HTR-8/SVneo (cell line): ENCODE measurements around the gene DSCAML1.

ENCODE experiments used
- DNase-seq: peaks from one replicate; pipeline ENCODE4 v3.0.0; 2011; ENCODE audit warnings: low spot score, mixed read lengths; ENCODE audit not compliant: insufficient read length
- FAIRE-seq: peaks from 2 replicates; lab custom pipeline; 2011; peaks lifted over from hg19 to GRCh38; lab: Jason Lieb, UNC

Gene DSCAML1

GRCh38 chr11:117733316-117733715 lies 63.7 kb downstream of the DSCAML1 start:
- no peak for DNase-seq
- no peak for FAIRE-seq

DNA sequence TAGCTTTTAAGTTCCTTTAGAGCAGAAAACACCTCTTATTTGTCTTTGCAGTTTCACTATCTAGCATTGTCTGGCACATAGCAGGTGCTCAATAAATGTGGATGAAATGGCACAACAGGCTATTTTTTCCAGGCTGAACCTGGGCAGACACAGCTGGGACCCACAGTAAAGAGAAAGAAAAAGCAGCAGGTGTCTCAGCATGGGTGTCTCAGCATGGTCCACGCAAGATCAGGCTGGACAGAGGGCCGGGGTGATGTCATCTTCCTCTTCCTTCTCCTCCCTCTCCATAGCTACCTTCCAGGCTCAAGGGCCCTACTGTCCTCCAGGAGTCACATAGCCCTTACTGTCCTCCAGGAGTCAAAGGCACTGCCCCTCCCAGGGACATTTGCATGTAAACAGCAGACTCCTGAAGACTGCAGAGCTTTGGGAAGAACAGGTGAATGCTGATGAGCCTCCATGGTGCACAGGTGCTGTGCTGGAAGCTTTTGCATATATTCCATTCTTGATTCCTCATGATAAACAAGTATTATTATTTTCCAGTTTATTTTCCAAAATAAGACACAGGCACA lies 65.2 kb downstream of the DSCAML1 start:
- DNase-seq (no peak), FAIRE-seq (no peak)

- FAIRE-seq = no peak
Observed at GRCh38 chr11:117730208-117730800, 66.7 kb downstream of the DSCAML1 start.

GRCh38 chr11:117725048-117725734 lies 71.8 kb downstream of the DSCAML1 start:
- FAIRE-seq (no peak), DNase-seq (no peak)

More at GRCh38 chr11:117730208-117730800, 66.7 kb downstream of the DSCAML1 start:
- no peak for DNase-seq

DNA sequence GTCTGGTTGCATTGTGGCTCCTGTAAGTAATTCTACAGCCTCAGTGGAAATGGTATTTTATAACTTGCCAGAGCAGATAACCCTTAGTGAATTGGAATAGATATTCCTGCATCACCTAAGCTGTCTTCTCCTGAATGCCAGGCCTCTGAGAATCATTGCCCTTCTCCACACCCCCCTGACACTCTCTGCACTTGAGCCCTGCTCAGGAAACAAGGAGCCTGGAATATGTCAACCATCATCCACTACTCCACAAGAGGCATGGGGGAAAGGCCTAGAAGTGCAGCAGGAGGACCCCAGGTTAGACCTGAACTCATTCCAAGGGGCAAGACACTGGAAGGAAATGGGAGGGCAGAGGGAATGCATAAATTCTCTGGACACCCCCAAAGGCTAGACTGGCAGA lies 72.4 kb downstream of the DSCAML1 start:
- DNase-seq (no peak), FAIRE-seq (no peak)

DNA sequence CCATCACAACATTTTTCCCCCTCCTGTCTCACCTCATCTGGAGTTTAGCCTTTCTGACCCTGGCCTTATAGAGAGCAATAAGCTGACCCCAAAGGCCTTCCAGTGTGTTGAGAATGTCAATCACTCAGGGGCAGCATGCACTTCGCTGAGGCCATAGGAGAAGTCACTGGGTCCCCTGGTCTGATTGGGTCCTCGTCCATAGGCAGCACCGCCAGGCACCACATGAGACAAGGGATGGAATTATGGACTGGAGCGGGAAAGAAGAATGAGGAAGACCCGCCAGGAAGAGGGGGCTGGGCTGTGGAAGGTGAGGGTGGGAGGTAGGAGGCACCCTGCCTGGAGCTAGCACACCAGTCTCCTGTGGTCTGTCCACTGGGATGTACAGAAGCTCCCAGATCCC lies 72.9 kb downstream of the DSCAML1 start:
- DNase-seq (no peak), FAIRE-seq (no peak)

DNA sequence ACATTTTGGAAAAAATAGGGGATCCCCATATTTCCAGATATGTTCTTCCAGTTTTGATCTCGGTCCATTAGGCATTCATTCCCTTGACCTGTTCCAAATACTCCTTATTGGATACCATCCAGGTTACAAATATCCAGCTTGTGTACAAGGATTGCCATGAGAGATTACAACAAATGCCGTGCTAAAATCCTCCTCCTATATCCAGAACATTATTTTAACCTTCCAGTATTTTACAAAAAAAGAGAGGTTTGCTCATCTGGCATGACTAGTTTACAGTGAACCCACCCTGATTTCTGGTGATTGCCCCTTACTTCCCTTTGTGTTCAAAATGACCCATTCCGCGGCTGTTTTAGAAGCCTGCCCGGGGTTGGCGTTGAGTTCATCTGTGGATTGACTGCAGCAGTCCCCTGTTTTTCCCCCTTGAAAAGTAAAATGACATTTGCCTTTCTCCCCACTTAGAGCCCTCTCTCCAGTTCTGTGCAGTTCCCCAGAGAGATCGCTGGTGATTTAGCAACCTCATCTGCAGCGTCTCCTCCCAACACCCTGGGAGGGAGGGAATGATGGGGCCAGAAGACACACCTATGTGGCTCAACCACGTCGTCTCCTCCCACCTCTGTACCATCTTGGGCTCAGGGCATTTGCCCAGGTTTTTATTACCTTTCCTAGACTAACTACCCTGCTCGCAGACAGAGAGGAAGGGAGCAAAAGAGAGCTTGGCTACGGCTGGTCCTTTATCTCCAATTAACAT lies 73.6 kb downstream of the DSCAML1 start:
- FAIRE-seq = no peak

DNA sequence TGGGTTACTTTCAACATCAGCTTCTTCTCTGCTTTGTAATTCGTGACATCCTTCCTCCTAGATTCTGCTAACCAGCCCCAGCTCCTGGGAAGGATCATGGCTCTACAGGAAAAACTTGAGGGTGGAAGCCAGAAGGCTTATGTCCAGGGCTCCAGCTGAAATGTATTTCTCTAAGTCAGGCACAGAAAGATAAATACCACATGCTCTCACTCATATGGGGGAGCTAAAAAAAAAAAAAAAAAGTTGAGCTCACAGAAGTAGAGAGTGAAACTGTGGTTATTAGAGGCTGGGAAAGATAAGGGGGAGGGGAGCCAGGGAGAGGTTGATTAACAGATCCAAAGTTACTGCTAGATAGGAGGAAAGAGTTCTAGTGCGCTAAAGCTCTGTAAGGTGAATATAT lies 74.9 kb downstream of the DSCAML1 start:
- FAIRE-seq = no peak
- DNase-seq = no peak

More for the DNA sequence above, 73.6 kb downstream of the DSCAML1 start:
- DNase-seq = no peak

- no peak for FAIRE-seq
- DNase-seq = no peak
Observed at GRCh38 chr11:117720061-117720511, 76.9 kb downstream of the DSCAML1 start.

- DNase-seq (no peak), FAIRE-seq (no peak)
Observed at GRCh38 chr11:117719480-117719879, 77.5 kb downstream of the DSCAML1 start.

DNA sequence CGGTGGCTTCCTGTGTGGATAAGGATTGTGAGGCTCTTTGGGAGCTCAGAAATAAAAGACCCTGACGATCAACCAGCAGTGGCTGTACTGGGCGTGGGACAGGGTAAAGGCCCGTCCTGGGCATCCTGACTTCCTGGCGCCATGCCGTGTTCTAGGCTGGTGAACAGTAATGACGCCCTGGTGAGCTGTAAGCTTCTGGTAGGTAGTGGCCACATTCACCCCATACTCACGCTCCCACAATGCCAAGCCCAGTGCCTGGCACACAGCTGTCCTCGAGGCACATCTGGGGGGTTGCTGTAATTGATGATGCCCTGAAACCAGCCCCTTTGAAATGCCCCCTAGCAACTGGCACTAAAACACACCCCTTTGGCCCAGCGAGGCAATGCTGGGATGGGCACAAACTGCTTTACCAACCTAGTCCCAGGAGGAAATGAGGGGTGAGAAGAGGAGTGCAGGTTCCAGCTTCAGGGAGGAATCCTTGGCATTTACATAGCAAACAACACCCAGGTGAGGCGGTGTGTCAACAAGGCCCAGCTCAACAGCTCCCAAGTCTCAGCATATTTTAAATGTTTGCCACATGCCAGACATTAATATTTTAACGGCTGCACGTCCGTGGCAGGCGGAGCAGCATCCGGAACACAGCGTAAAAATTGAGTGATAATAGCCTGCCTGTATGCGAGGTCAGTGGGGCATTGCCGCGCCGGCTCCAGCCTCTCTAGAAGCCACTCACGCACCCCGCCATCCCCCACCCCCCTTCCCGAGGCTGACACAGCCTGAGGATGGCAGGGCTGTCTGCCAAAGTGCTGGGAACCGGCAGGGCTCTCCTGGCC lies 79.3 kb downstream of the DSCAML1 start:
- FAIRE-seq (no peak), DNase-seq (no peak)

- no peak for DNase-seq
Observed at GRCh38 chr11:117716521-117717440, 80.2 kb downstream of the DSCAML1 start.

GRCh38 chr11:117715801-117716200 lies 81.2 kb downstream of the DSCAML1 start:
- no peak for DNase-seq
- FAIRE-seq = no peak

More at GRCh38 chr11:117716521-117717440, 80.2 kb downstream of the DSCAML1 start:
- FAIRE-seq = no peak

DNA sequence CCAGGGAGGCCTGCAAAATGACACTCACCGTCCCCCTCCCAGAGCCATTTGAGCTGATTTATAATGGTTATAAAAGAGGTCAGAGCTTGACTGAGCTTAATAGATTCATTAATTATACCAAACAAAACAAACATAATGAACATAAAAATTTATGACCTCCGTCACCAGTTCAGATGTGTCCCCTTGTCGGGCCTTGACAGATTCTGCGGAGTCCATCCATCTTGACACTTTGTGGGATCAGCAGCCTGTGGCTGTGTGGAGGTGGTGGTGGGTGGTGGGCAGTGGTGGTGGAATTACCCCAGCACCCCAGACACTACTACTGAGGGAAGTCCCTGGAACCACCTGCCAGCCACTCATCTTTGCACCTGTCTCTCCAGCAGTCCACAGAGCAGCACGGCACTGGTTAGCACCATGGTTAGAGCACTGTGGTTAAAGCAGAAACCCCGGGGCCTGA lies 83.5 kb downstream of the DSCAML1 start:
- DNase-seq = no peak
- no peak for FAIRE-seq

GRCh38 chr11:117712530-117712929 lies 84.5 kb downstream of the DSCAML1 start:
- DNase-seq (no peak), FAIRE-seq (no peak)

GRCh38 chr11:117711331-117711730 lies 85.7 kb downstream of the DSCAML1 start:
- DNase-seq (no peak), FAIRE-seq (no peak)

- FAIRE-seq (no peak), DNase-seq (no peak)
Observed at GRCh38 chr11:117710211-117710610, 86.8 kb downstream of the DSCAML1 start.

DNA sequence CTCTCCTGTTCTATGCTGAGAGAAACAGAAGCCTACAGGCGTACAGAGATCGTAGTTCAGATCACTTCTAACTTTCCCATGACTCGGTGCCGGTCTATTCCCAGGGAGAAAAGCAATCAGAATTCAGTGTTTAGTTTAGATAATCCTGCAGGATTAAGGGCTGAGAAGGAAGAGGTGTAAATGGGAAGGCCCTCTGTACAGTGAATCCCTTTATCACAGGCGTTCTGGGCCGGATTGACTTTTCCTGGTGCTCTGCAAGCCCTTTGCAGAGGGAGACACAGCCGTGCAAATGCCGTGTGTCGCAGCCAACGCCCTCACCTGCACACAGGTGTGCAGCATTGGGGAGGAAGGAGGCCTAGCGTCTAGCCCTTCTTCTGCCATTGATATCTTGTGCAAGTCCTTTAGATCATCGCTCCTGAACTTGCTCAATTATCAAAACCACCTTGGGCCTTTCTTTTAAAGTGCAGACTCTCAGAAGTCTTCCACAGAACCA lies 90.6 kb downstream of the DSCAML1 start:
- FAIRE-seq (no peak), DNase-seq (no peak)

DNA sequence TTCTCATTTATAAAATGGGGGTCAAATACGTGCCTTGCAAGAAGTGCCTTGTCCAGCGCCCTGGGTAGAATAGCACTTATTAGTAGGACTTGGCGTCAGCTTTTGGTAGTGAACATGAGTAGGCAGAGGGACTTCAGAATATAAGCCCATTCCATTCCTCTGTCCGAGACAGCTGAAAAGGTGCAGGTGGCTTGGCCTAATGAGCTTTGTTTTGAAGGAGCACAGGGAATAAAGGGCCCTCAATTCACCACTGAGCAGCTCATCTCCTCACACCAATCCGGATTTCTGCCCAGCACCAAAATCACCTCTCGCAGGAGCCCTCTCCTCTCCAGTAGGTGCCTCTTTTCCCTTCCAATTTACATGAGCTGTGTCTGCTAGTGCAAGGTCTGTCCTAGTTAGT lies 91.2 kb downstream of the DSCAML1 start:
- FAIRE-seq (no peak), DNase-seq (no peak)
